Measurements from ENCODE around the gene ARHGEF7.

DNA sequence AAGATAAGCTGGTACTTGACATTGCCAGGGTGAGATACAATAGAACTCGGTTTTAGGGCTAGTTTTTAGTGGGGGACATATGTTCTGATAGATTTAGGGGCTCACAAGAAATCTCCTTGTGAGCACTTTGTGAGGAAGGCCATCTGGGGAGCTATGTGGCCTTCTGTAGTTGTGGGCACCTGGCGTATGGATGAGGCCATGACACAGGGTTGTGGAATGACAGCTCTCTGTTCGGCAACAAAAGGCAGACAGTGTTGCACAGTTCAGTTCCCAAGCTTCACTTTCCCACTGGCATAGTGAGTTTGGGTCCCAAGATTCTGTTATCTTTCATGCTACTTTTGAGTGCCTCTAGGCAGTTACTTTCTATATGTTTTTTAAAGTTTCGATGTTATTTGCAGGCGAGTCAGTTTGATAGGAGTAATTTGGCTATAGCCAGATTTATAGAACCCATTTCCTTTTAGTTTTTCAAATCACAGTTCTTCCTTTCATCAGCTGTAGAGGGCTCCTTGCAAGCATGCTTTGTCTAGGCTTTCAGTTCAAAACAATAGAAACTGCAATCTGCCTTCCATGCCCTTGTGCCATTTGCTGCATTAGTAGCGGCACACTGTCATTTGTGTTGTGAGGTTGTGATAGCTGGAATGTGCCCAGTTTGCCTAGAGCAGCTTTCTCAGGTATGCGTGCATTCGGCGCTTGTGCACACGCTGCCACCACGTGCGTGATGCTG lies 134.7 kb downstream of the ARHGEF7 start:
- no peak for TF ChIP-seq EZH2 (IDR thresholded peaks at IDR 0.05; ENCODE audit: borderline replicate concordance, low read length)
- TF ChIP-seq, protein P1, sequence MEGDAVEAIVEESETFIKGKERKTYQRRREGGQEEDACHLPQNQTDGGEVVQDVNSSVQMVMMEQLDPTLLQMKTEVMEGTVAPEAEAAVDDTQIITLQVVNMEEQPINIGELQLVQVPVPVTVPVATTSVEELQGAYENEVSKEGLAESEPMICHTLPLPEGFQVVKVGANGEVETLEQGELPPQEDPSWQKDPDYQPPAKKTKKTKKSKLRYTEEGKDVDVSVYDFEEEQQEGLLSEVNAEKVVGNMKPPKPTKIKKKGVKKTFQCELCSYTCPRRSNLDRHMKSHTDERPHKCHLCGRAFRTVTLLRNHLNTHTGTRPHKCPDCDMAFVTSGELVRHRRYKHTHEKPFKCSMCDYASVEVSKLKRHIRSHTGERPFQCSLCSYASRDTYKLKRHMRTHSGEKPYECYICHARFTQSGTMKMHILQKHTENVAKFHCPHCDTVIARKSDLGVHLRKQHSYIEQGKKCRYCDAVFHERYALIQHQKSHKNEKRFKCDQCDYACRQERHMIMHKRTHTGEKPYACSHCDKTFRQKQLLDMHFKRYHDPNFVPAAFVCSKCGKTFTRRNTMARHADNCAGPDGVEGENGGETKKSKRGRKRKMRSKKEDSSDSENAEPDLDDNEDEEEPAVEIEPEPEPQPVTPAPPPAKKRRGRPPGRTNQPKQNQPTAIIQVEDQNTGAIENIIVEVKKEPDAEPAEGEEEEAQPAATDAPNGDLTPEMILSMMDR (IDR thresholded peaks at IDR 0.05; ENCODE audit: low read length): no peak
